IPS DF 6.9 (cell line): ENCODE data around the gene PLXDC1.

Experiments used
- DNase-seq: peaks from one replicate; pipeline ENCODE4 v3.0.0-alpha.2; 2013; ENCODE audit warnings: low read depth, low spot score
- H3K27ac ChIP-seq: one replicate; pipeline ENCODE4 v1.5.1; 2013; ENCODE audit warnings: low read length, control low read depth
- H3K27me3 ChIP-seq: 2 replicates; pipeline ENCODE4 v1.6.1; 2013; ENCODE audit warnings: mild to moderate bottlenecking, low read length; ENCODE audit not compliant: control insufficient read depth, insufficient read depth
- H3K36me3 ChIP-seq: 2 replicates; pipeline ENCODE4 v1.6.1; 2013; ENCODE audit warnings: low read length; ENCODE audit not compliant: control insufficient read depth, insufficient read depth
- H3K4me1 ChIP-seq: 2 replicates; pipeline ENCODE4 v1.6.1; 2013; ENCODE audit warnings: low read length; ENCODE audit not compliant: control insufficient read depth, insufficient read depth
- H3K4me3 ChIP-seq: 2 replicates; pipeline ENCODE4 v1.5.1; 2013; ENCODE audit warnings: mild to moderate bottlenecking, low read length
- H3K9me3 ChIP-seq: 2 replicates; pipeline ENCODE4 v1.6.1; 2013; ENCODE audit warnings: low read length, inconsistent platforms; ENCODE audit not compliant: control insufficient read depth, insufficient read depth
- WGBS: extraction: QIAGEN DNeasy Blood & Tissue Kit; methylation state at CpG from one replicate; pipeline ENCODE4 v1.1.7; 2013; ENCODE audit warnings: mixed read lengths, missing lambda C conversion rate; ENCODE audit not compliant: insufficient read length, insufficient coverage; 5-methylcytosine and 5-hydroxymethylcytosine counted together

The PLXDC1 gene

GRCh38 chr17:39018267-39019134 is 132.9 kb downstream of the PLXDC1 start:
- no peaks in the 10 kb centered on the region for H3K36me3 ChIP-seq
- no CpG with 5 or more reads among the region's 11 CpGs for WGBS
- no peaks in the 10 kb centered on the region; the same call in 1 of the 2 replicates for H3K4me1 ChIP-seq
- no peaks in the 10 kb centered on the region for H3K9me3 ChIP-seq
- no peak for DNase-seq
- no peaks in the 10 kb centered on the region for H3K27me3 ChIP-seq
- H3K4me3 ChIP-seq, result no peak overlapping the region
- no peak overlapping the region for H3K27ac ChIP-seq

GRCh38 chr17:39016193-39017153 is 135.0 kb downstream of the PLXDC1 start:
- no peak for DNase-seq
- Histone ChIP-seq H3K27me3 (no peaks in the 10 kb centered on the region), H3K4me1 (peaks cover 2% of the 10 kb centered on the region; the same call in 1 of the 2 replicates), H3K27ac (no peak overlapping the region), H3K9me3 (no peaks in the 10 kb centered on the region), H3K36me3 (no peaks in the 10 kb centered on the region), H3K4me3 (no peak overlapping the region)
- WGBS, result no CpG with 5 or more reads among the region's 9 CpGs

DNA sequence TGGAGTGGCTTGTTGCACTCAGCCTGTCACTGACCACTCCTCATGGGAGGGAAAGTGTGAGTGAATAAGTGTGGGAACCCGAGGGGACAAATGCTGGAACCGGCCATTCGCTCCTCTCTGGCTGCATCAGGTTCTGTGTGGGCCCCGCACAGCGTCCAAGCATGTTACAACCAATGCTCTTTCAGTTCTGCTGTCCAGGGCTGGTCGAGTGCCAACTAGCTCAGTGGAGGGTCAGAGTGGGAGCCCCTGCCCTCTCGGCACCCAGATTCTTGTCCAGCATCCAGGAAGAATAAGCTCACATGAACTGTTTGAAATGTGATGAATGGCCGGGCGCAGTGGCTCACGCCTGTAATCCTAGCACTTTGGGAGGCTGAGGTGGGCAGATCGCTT is 135.9 kb downstream of the PLXDC1 start:
- no peaks in the 10 kb centered on the region for H3K36me3 ChIP-seq
- H3K9me3 ChIP-seq, result no peaks in the 10 kb centered on the region

DNA sequence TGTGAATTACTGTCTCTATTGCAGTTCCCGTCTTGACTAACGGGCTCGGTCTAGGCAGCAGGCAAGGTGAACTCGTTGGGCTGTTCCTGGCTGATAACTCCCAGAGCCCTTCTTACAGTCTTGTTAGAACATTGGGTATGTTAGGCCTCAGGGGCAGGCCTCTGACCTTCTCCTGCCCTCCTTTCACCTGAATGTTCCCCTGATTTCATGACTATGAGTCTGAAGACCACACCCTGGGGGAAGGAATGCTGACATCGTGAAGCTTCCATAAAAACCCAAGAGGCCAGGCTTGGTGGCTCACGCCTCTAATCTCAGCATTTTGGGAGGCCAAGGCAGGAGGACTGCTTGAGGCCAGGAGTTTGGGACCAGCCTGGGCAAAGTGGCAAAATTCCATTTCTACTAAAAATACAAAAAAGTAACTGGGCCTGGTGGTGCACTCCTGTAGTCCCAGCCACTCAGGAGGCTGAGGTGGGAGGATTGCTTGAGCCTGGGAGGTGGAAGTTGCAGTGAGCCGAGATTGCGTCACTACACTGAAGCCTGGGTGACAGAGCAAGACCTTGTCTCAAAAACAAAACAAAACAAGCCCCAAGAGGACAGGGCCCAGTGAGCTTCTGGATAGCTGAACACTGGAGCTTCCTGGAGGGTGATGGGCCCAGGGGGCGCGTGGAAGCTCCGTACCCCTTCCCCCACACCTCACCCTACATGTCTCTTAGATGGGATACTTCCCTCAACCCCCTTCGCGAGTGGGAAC is 136.5 kb downstream of the PLXDC1 start:
- WGBS, result no CpG with 5 or more reads among the region's 13 CpGs
- no peak for DNase-seq
- Histone ChIP-seq H3K27ac (no peak overlapping the region), H3K4me3 (no peak overlapping the region), H3K27me3 (no peaks in the 10 kb centered on the region), H3K36me3 (no peaks in the 10 kb centered on the region), H3K4me1 (peaks cover 2% of the 10 kb centered on the region; the same call in 1 of the 2 replicates), H3K9me3 (no peaks in the 10 kb centered on the region)

More for the DNA sequence above, 135.9 kb downstream of the PLXDC1 start:
- no peak overlapping the region for H3K4me3 ChIP-seq
- WGBS, result no CpG with 5 or more reads among the region's 11 CpGs
- peaks cover 2% of the 10 kb centered on the region; the same call in 1 of the 2 replicates for H3K4me1 ChIP-seq
- no peaks in the 10 kb centered on the region for H3K27me3 ChIP-seq
- H3K27ac ChIP-seq, result no peak overlapping the region
- no peak for DNase-seq

DNA sequence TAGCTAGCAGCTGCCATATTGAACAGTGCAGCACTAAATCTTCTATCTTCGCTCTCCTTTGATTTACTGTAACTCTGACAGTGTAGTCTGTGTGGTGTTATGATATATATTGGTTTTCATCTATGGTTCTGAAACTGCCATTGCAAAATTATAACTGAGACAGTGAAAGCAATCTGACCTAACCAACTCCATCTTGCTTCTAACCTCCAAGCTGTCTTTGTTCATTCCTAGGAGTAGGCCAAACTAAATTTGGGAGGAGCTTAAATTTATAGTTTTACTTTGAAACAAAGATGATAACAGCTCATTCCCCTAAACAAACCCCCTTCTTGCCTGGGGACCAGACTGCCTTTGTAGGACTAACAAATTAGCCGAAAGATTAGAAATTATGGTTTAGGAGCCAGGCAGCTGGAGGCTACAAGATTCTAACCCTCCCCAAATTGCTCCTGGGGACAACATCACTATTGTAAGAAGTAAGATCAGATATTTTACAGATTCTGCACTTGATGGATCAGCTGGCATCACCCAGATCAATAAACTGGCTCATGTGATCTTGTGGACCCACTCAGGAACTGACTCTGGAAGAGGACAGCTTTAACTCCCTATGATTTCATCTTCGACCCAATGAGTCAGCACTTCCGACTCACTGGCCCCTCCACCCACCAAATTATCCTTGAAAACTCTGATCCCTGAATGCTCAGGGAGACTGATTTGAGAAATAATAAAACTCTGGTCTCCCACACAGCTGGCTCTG is 137.2 kb downstream of the PLXDC1 start:
- H3K27ac ChIP-seq, result no peak overlapping the region
- WGBS, result no CpG with 5 or more reads among the region's 4 CpGs
- H3K27me3 ChIP-seq, result no peaks in the 10 kb centered on the region
- H3K36me3 ChIP-seq, result no peaks in the 10 kb centered on the region
- H3K9me3 ChIP-seq, result no peaks in the 10 kb centered on the region
- no peak for DNase-seq
- no peak overlapping the region for H3K4me3 ChIP-seq
- H3K4me1 ChIP-seq, result peaks cover 2% of the 10 kb centered on the region; the same call in 1 of the 2 replicates
